ENCODE results near the gene PGA5.
"Not testable (repeated sequence)": the region's sequence is repeated elsewhere in the genome, so short reads cannot be mapped to it uniquely, and the experiment has no call there.

PGA5 gene

DNA sequence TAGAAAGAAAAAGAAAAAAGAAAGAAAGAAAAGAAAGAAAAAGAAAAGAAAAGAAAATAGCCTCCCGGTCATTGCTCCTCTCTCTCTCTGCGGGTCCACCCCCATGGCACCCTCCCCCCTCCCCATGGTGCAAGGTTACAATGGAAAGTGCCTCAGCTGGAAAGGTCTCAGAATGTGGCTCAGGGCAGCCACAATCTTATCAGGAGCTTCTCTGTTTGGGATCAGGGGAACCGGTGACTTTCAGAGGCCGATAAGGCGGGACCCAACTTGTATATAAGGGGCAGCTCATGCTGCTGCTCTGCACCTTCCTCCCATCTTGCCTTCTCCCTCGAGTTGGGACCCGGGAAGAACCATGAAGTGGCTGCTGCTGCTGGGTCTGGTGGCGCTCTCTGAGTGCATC lies at the start of gene PGA5:
Gene PGA5, plus strand, starts transcription at position 301 of the 400 bp plus-strand sequence. Its CDS starts 52 bp downstream, at position 353.
- not testable (repeated sequence) for DNase-seq (ENCODE audit: low spot score)

- DNase-seq (ENCODE audit: low spot score) = no peak
Measured at GRCh38 chr11:61193596-61193995, 47.4 kb upstream of the PGA5 start.

- DNase-seq (ENCODE audit: low spot score) = no peak
Measured at GRCh38 chr11:61194169-61194671, 46.8 kb upstream of the PGA5 start.

DNA sequence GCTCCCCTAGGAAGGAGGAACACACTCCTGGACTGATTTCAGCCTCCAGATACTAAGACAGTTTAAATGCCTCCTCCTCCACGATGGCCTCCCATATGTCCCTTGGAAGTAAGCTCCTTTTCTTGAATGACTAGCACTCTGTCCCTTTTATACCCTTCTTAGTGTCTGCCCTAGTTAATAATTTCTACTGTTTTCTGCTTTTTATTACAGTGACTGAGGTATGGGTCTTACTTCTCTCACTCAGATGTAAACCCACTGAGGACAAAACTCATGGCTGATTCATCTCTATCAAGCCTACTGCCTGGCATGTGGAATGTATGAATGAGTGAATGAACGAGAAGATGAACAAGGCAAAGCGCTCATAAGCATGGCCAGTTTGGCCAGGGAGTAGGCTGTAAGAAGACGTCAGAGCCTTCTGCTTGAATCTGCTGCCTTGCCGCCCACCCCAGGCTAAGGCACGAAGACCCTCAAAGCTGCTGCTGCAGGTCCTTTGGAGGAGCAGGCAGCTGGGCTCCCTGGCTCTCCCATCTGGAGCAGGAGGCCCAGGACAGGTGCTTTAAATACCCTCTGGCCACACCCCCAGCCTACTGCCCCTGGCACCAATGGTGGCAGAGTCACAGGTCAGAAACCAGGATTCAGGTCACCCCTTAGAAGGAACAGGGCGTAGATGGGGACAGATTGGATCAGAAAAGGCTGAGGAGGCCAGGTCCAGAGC lies 45.8 kb upstream of the PGA5 start:
- DNase-seq (ENCODE audit: low spot score) = no peak

GRCh38 chr11:61195719-61196118 lies 45.3 kb upstream of the PGA5 start:
- DNase-seq (ENCODE audit: low spot score) = no peak

GRCh38 chr11:61198361-61198760 lies 42.6 kb upstream of the PGA5 start:
- no peak for DNase-seq (ENCODE audit: low spot score)

GRCh38 chr11:61198948-61199523 lies 41.9 kb upstream of the PGA5 start:
- DNase-seq (ENCODE audit: low spot score) = no peak

- no peak for DNase-seq (ENCODE audit: low spot score)
Measured at GRCh38 chr11:61201476-61201875, 39.5 kb upstream of the PGA5 start.

- DNase-seq (ENCODE audit: low spot score) = not testable (repeated sequence)
Measured at GRCh38 chr11:61202950-61203746, 37.8 kb upstream of the PGA5 start, which contains the start of gene PGA3. Gene PGA3 (plus strand): TSS chr11:61203515. CDS start chr11:61203565, 50 bp downstream.

DNA sequence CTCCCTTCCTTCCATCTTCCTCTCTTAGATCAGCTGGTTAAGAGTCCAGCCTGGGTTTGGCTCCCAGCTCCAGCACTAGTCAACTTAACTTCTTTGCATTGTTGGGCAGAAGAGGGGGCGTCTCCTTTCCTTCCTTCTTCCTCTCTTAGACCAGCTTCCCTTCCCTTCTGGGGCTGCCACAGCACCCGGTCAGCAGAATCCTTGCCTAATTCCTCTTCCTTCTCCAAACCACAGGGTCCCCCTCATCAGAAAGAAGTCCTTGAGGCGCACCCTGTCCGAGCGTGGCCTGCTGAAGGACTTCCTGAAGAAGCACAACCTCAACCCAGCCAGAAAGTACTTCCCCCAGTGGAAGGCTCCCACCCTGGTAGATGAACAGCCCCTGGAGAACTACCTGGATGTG lies 37.1 kb upstream of the PGA5 start:
- DNase-seq (ENCODE audit: low spot score) = not testable (repeated sequence)

DNA sequence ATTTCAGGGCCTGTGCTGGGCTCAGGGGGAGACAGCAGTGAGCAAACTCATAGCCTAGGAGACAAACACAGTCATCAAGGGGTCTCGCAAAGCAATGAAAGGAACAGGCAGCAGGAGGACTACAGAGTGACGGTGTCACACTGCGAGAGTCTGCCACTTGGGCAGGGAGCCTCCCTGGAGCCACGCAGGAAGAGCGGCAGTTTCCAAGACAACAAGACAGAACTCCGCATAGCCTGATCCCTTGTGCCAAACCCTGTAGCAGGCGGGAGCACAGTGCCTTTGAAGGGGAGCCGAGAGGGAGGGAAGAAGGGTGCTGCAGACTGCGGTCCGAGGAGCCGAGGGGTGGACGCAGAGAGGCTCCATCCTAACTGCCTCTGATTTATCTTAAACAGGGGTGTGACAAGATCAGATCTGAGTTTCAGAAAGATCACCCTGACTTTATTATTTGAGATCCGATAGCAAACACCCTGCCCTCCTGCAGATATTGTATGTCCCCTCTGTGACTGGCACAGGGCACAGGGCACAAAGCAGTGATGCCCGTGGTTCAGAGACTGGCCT lies 36.4 kb upstream of the PGA5 start:
- DNase-seq (ENCODE audit: low spot score) = not testable (repeated sequence)

- DNase-seq (ENCODE audit: low spot score) = not testable (repeated sequence)
Measured at GRCh38 chr11:61207636-61208310, 33.2 kb upstream of the PGA5 start.

DNA sequence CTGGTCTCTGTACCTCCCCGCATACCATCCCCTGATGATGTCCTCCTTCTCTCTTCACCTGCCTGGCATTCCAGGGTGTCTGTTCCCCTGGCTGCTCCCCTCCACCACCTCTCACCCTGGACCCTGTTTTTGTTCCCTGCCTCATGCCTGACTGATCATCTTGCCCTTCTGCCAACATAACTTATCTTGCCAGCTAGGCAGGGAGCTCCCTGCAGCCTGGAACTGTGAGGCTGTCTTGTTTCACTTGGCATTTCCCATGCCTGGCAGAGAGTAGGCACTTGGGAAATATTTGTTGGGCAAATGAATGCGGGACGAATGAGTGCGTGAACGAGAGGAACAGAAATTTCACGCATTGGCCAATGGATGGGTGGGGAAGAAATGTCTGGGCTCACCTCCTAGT lies 30.3 kb upstream of the PGA5 start:
- not testable (repeated sequence) for DNase-seq (ENCODE audit: low spot score)

DNA sequence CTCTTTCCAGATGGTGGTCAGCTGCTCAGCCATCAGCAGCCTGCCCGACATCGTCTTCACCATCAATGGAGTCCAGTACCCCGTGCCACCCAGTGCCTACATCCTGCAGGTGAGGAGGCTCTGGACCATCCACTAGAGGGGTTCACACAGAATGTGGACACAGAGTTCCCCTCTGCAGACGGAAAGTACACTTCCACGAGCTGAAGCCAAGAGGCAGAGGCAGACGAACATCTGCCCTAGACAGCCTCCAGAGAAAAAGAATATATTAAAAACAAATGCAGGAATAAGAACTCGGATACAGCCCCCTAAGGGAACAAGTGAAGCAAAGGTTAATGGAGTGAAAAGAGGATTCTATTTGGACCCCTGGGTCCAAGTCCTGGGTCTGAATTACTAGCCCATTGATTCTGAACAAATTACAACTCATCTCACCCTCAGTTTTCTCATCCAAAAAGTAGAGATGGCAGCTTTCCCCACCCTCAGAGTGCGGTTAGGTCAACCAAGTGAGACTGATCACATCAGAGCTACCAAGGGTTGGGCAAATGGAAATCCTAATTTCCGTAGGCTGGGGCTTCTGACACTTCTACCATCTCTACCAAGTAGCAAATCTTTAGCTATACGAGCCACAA lies 29.5 kb upstream of the PGA5 start:
- DNase-seq (ENCODE audit: low spot score) = not testable (repeated sequence)

DNA sequence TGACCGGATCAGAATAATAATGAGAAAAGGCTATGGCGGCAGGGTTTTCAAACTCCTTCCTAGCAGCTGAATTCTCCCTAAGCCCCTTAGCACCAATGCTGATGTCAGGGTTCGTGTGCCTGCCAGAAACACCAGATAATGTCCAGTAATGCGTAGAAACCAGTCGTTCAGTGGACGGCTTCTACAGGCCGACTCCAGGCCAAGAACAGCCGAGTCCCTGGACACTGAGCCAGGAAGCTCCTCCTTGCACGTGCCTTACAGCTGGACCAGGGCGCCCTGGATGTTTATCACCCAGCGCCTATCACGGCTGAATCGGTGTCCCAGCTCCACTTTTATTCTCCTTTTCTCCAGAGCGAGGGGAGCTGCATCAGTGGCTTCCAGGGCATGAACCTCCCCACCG lies 28.8 kb upstream of the PGA5 start:
- not testable (repeated sequence) for DNase-seq (ENCODE audit: low spot score)

DNA sequence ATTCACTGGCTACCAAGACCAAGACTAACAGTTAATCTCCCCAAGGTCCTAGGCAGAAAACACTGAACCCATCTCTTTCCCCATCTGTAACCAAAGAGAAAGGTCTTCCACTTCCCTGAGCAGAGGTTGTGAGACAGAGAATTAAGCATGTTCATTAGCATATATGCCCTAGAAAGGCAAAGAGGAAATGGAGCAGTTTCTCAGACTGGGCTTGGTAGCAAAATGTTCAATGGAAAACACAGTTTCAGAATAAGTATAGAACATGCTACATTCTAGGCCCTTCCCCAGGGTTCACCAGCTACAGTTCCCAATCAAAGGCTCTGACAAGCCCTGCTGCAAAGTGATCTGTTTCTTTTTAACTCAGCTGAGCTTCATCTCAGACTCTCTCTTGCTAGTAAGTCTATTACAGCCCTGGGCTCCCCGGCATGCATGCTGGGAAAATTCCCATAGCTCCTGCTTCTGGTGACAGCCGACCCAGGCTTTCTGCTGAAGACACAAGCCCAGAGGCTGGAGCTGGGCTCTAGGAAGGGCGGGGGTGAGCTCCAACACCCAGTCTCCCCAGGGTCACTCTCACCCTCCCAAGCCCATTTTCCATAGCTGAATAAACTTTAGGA lies 27.2 kb upstream of the PGA5 start:
- not testable (repeated sequence) for DNase-seq (ENCODE audit: low spot score)

DNA sequence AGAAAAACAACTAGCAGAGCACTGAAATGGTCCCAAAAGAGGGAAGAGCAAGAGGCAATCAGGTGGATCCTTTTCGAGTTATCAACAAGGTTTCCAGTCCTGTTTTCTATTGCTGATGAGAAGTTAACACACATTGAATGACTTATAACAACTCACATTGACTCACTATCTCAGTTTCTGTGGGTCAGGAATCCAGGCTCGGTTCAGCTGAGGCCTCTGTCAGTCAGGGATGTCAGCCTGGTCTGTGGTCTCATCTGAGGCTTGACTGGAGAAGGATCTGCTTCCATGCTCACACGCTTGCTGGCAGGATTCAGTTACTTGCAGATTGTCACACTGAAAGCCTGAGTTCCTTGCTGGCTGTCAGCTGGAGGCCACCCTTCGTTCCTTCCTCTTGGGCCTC lies 22.7 kb upstream of the PGA5 start:
- DNase-seq (ENCODE audit: low spot score) = not testable (repeated sequence)

- not testable (repeated sequence) for DNase-seq (ENCODE audit: low spot score)
Measured at GRCh38 chr11:61219016-61219415, 22.0 kb upstream of the PGA5 start.

DNA sequence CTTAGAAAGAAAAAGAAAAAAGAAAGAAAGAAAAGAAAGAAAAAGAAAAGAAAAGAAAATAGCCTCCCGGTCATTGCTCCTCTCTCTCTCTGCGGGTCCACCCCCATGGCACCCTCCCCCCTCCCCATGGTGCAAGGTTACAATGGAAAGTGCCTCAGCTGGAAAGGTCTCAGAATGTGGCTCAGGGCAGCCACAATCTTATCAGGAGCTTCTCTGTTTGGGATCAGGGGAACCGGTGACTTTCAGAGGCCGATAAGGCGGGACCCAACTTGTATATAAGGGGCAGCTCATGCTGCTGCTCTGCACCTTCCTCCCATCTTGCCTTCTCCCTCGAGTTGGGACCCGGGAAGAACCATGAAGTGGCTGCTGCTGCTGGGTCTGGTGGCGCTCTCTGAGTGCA lies 18.9 kb upstream of the PGA5 start, which contains the start of gene PGA4:
Gene PGA4, plus strand, starts transcription at position 301 of the 400 bp plus-strand sequence. Its CDS starts 54 bp downstream, at position 355.
- not testable (repeated sequence) for DNase-seq (ENCODE audit: low spot score)

DNA sequence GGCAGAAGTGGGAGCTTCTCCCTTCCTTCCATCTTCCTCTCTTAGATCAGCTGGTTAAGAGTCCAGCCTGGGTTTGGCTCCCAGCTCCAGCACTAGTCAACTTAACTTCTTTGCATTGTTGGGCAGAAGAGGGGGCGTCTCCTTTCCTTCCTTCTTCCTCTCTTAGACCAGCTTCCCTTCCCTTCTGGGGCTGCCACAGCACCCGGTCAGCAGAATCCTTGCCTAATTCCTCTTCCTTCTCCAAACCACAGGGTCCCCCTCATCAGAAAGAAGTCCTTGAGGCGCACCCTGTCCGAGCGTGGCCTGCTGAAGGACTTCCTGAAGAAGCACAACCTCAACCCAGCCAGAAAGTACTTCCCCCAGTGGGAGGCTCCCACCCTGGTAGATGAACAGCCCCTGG lies 18.3 kb upstream of the PGA5 start:
- DNase-seq (ENCODE audit: low spot score) = not testable (repeated sequence)
